GM12878 (cell line): ENCODE measurements around the gene PRG3. TPM values are rescaled to one million over a fixed set of nuclear protein-coding genes. Genes with fewer than 3 reads are reported as not detected.

Experiments used
- ATAC-seq: fragments of 200-7000 bp; cut with Tn5 transposase; 3 replicates; pipeline ENCODE4 v1.9.1; 2020; ENCODE audit warnings: mild to moderate bottlenecking, moderate library complexity
- BruUV-seq: library from RNA; stranded (reverse); fragments of 400-500 nt; replicated peaks from 2 replicates; lab custom pipeline; 2021; lab: Mats Ljungman, UMichigan
- CTCF ChIA-PET: fragments of 300-600 bp; sonication (Branson Sonifier 250); formaldehyde crosslinking; extraction: SDS; loops from one replicate; lab custom pipeline; 2021; ENCODE audit warnings: inconsistent platforms; lab: Yijun Ruan, JAX
- POLR2A ChIA-PET: fragments of 350-600 bp; formaldehyde crosslinking; extraction: SDS; loops from one replicate; lab custom pipeline; 2021; ENCODE audit warnings: inconsistent platforms; lab: Charles Lee
- RAD21 ChIA-PET: fragments of 300-600 bp; sonication (Branson Sonifier 250); formaldehyde crosslinking; loops from one replicate; lab custom pipeline; 2023; ENCODE audit warnings: antibody characterized with exemption; ENCODE audit not compliant: unreplicated experiment; lab: Charles Lee
- SMC1A ChIA-PET: fragments of 300-600 bp; sonication (Branson Sonifier 250); formaldehyde crosslinking; loops from one replicate; lab custom pipeline; 2023; ENCODE audit not compliant: unreplicated experiment, uncharacterized antibody; lab: Charles Lee
- DNase-seq: peaks from one replicate; pipeline ENCODE4 v3.0.0-alpha.2; 2011; ENCODE audit warnings: low read depth, low spot score
- FAIRE-seq: peaks from 3 replicates; lab custom pipeline; 2011; peaks lifted over from hg19 to GRCh38; lab: Jason Lieb, UNC
- H2AFZ ChIP-seq: 2 replicates; pipeline ENCODE4 v1.6.0; 2011; ENCODE audit warnings: low read depth, low read length, control low read depth; ENCODE audit not compliant: control insufficient read depth
- H3K27ac ChIP-seq: 2 replicates; pipeline ENCODE4 v1.5.1; 2011; ENCODE audit warnings: control low read depth; ENCODE audit not compliant: control insufficient read depth, insufficient read depth
- H3K27me3 ChIP-seq, 2 experiments: replicated peaks in 1 of 2; 2 replicates each; pipeline versions ENCODE4 v1.6.0 to v1.6.1; 2011; ENCODE audit warnings: low read length in 1 of 2; ENCODE audit not compliant: control insufficient read depth in 2 of 2, insufficient read depth in 2 of 2
- H3K36me3 ChIP-seq, 2 experiments: 2 replicates each; pipeline ENCODE4 v1.5.1; 2011; ENCODE audit warnings: low read length in 1 of 2; ENCODE audit not compliant: control insufficient read depth in 2 of 2, insufficient read depth in 2 of 2
- H3K4me1 ChIP-seq: 2 replicates; pipeline ENCODE4 v1.6.1; 2011; ENCODE audit warnings: mild to moderate bottlenecking, low read length, moderate library complexity, mixed read lengths; ENCODE audit not compliant: control insufficient read depth, insufficient read depth
- H3K4me2 ChIP-seq: 2 replicates; pipeline ENCODE4 v1.6.0; 2011; ENCODE audit warnings: control low read depth; ENCODE audit not compliant: control insufficient read depth, insufficient read depth
- H3K4me3 ChIP-seq: fragments of 200-600 bp; sonication (generic); 2 replicates; pipeline ENCODE4 v1.5.1; 2016
- H3K79me2 ChIP-seq: 2 replicates; pipeline ENCODE4 v1.6.0; 2011; ENCODE audit warnings: low read length; ENCODE audit not compliant: control insufficient read depth, insufficient read depth
- H3K9ac ChIP-seq: 2 replicates; pipeline ENCODE4 v1.8.0; 2011; ENCODE audit warnings: low read length, control low read depth, mixed read lengths; ENCODE audit not compliant: control insufficient read depth, insufficient read depth
- H3K9me3 ChIP-seq: replicated peaks from 3 replicates; pipeline ENCODE4 v1.5.1; 2011; ENCODE audit warnings: mild to moderate bottlenecking, low read length; ENCODE audit not compliant: control insufficient read depth, insufficient read depth
- H4K20me1 ChIP-seq: 2 replicates; pipeline ENCODE4 v1.6.0; 2011; ENCODE audit not compliant: control insufficient read depth, insufficient read depth
- BCL11A ChIP-seq: IDR thresholded peaks from 2 replicates; pipeline ENCODE4 v1.6.1; 2011; ENCODE audit warnings: low read depth, low read length
- BMI1 ChIP-seq: fragments of 450-650 bp; IDR thresholded peaks from 2 replicates; pipeline ENCODE4 v1.6.1; 2016; ENCODE audit warnings: mild to moderate bottlenecking, moderate library complexity, borderline replicate concordance
- CHD1 ChIP-seq: IDR thresholded peaks from 2 replicates; pipeline ENCODE4 v1.6.1; 2012; ENCODE audit warnings: low read depth, low read length, improper control_type of control experiment
- ETV6 ChIP-seq, 2 experiments: fragments of 450-650 bp in 1 of 2; IDR thresholded peaks in 1 of 2; conservative IDR thresholded peaks in 1 of 2; 2 replicates each; pipeline ENCODE4 v1.6.1; 2014; ENCODE audit warnings: antibody characterized with exemption in 1 of 2, borderline replicate concordance in 1 of 2, low read depth in 1 of 2, mild to moderate bottlenecking in 1 of 2, moderate library complexity in 1 of 2
- FOS ChIP-seq: IDR thresholded peaks from 3 replicates; pipeline ENCODE4 v1.6.1; 2011; ENCODE audit warnings: borderline replicate concordance; ENCODE audit not compliant: insufficient read length; ENCODE audit errors: extremely low read depth
- GABPA ChIP-seq: IDR thresholded peaks from 2 replicates; pipeline ENCODE4 v1.6.1; 2014; ENCODE audit warnings: antibody characterized with exemption, low read depth, mild to moderate bottlenecking, inconsistent platforms
- JUNB ChIP-seq: IDR thresholded peaks from 2 replicates; pipeline ENCODE4 v1.6.1; 2016; ENCODE audit warnings: antibody characterized with exemption, mild to moderate bottlenecking
- KAT2A ChIP-seq: conservative IDR thresholded peaks from 2 replicates; pipeline ENCODE4 v1.6.1; 2011; ENCODE audit warnings: low read depth, low read length; ENCODE audit not compliant: control insufficient read depth
- MAX ChIP-seq: IDR thresholded peaks from 2 replicates; pipeline ENCODE4 v1.6.1; 2012; ENCODE audit warnings: low read depth, low read length, improper control_type of control experiment
- MLLT1 ChIP-seq: fragments of 450-650 bp; IDR thresholded peaks from 2 replicates; pipeline ENCODE4 v1.6.1; 2016; ENCODE audit warnings: mild to moderate bottlenecking
- PRDM15 ChIP-seq: fragments of 450-650 bp; formaldehyde crosslinking; IDR thresholded peaks from 2 replicates; pipeline ENCODE4 v1.4.0; 2020; ENCODE audit warnings: mild to moderate bottlenecking, moderate library complexity
- SREBF2 ChIP-seq: IDR thresholded peaks from 2 replicates; pipeline ENCODE4 v1.6.1; 2012; ENCODE audit warnings: mild to moderate bottlenecking, low read length
- TCF3 ChIP-seq: IDR thresholded peaks from 2 replicates; pipeline ENCODE4 v1.6.1; 2012; ENCODE audit warnings: low read depth, mild to moderate bottlenecking, low read length, borderline replicate concordance; ENCODE audit not compliant: insufficient read depth
- YY1 ChIP-seq: IDR thresholded peaks from 2 replicates; pipeline ENCODE4 v1.6.1; 2011; ENCODE audit warnings: low read depth, mild to moderate bottlenecking, low read length
- ZNF207 ChIP-seq: fragments of 450-650 bp; IDR thresholded peaks from 2 replicates; pipeline ENCODE4 v1.6.1; 2014; ENCODE audit warnings: antibody characterized with exemption, mild to moderate bottlenecking, borderline replicate concordance
- ZNF384 ChIP-seq: IDR thresholded peaks from 2 replicates; pipeline ENCODE4 v1.6.1; 2012; ENCODE audit warnings: low read depth, mild to moderate bottlenecking, low read length, improper control_type of control experiment, borderline replicate concordance
- WGBS: methylation state at CpG from one replicate; pipeline ENCODE4 v1.1.6; 2016; ENCODE audit warnings: low lambda C conversion rate; ENCODE audit not compliant: insufficient replicate concordance, insufficient coverage; ENCODE audit errors: missing lambda C conversion rate; 5-methylcytosine and 5-hydroxymethylcytosine counted together
- in situ Hi-C: fragments of 300-500 bp; cut with MboI; formaldehyde crosslinking; loops from 9 replicates; pipeline ENCODE4 v1.14.3; 2018; ENCODE audit warnings: mixed read lengths
- intact Hi-C: fragments of 100-400 bp; cut with micrococcal nuclease; formaldehyde crosslinking; loops from one replicate; pipeline ENCODE4 v1.14.2; 2022; ENCODE audit not compliant: unreplicated experiment
- polyA plus RNA-seq, 11 experiments: library from polyadenylated mRNA; depleted of rRNA in 4 of 11; unstranded in 6 of 11; stranded (reverse) in 5 of 11; fragments of >200 nt; fragmentation: Nextera tagmentation in 4 of 11; fragmentation: Illumina TruSeq in 1 of 11; extraction: Ambion mirVana in 4 of 11; extraction: Trizol in 1 of 11; gene quantifications; 1 replicate in 1 of 11; 2 replicates in 10 of 11; pipeline versions ENCODE4 v1.2.1 to v1.2.3, GENCODE V29; 2011 to 2016; ENCODE audit warnings: inconsistent platforms in 2 of 11, missing spikeins in 2 of 11, low read depth in 1 of 11
- total RNA-seq, 4 experiments: library from RNA; depleted of rRNA in 3 of 4; stranded (reverse); fragments of >200 nt in 3 of 4; fragmentation: Illumina TruSeq in 1 of 4; extraction: Trizol in 1 of 4; gene quantifications; 2 replicates each; pipeline versions ENCODE4 v1.2.1 to v1.2.3, GENCODE V29; 2013 to 2021

PRG3 gene
- total and polyA plus RNA-seq, 10 of the 15 experiments (the other 5 are each of a cell fraction or from before 2014, with no cell fraction given): not detected

DNA sequence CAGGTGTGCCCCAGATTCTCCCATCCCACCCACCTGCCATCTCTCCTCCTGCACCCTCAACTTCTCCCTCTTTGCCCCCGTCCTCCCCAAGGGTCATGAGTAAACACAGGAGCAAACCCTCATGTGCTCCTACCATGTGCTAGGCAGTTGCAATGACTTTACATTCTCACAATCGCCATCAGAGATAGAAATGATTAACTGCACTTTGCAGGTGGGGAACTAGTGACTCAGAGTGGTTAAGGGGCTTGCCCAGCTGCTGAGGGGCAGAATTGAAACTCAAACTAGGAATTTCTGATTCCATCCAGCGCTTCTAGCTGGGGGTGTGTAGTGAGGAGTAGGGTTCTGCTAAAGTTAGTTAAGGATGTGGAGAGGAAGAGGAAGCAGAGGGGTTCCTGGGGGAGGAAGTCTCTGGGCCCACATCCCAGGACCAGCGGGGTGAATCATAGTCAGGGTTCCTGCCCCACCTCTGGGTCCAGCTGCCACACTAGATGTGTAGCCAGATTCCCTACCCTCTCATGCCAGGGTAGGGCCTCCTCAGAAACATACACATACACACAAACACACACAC is 25.5 kb upstream of the PRG3 start:
- H2AFZ ChIP-seq: no peak overlapping the region
- WGBS: 0% methylated on average over 3 of the region's 4 CpGs
- DNase-seq: peak; percentile 64
- ChIA-PET POLR2A (interaction anchor here (1.0 to 2.4 kb wide), 2 partner anchors 12 to 19 kb away, joined by 6 to 11 read pairs; no protein-coding TSS in a partner anchor), CTCF (interaction anchor here (0.9 to 1.6 kb wide), 4 partner anchors 11 to 238 kb away, joined by 3 to 6 read pairs (median 4); partner anchors contain the start of gene UBE2L6), SMC1A (interaction anchor here (0.9 to 1.6 kb wide), 5 partner anchors 9 to 73 kb away, joined by 3 to 4 read pairs (median 3); no protein-coding TSS in a partner anchor), RAD21 (interaction anchor here (1.0 to 3.4 kb wide), 5 partner anchors 12 to 52 kb away, joined by 3 to 21 read pairs (median 4); no protein-coding TSS in a partner anchor)
- H3K27me3 ChIP-seq: no peaks in the 10 kb centered on the region
- no peaks in the 10 kb centered on the region; the same call in 1 of the 2 replicates for H3K79me2 ChIP-seq
- H4K20me1 ChIP-seq: no peaks in the 10 kb centered on the region
- H3K4me3 ChIP-seq: no peak overlapping the region
- in situ Hi-C loops: no loop called here
- H3K36me3 ChIP-seq: peaks cover 31 to 40% of the 10 kb centered on the region in 2 experiments
- H3K27ac ChIP-seq: peak overlapping the region; percentile 55
- ATAC-seq: peak; percentile 90
- H3K4me2 ChIP-seq: no peak overlapping the region
- FAIRE-seq: no peak
- intact Hi-C loops: loop anchor here (1.0 kb wide), 1 partner anchor 19 kb away; no protein-coding TSS in a partner anchor
- no TSS peak for BruUV-seq
- no peak overlapping the region for H3K9ac ChIP-seq
- peaks cover 19% of the 10 kb centered on the region for H3K4me1 ChIP-seq
- H3K9me3 ChIP-seq: no peaks in the 10 kb centered on the region
- TF ChIP-seq KAT2A (no peak), CHD1 (no peak), BCL11A (peak; percentile 74), BMI1 (no peak), JUNB (peak; percentile 76), MAX (peak; percentile 61; the same call in 1 of the 2 replicates), MLLT1 (no peak), TCF3 (no peak), SREBF2 (no peak), FOS (no peak), YY1 (0 out of 2 replicates have a peak, but pooled peaks have one; percentile 8), ETV6 (conservative IDR thresholded peaks at IDR 0.05 in 1 of 2, IDR thresholded peaks at IDR 0.05 in 1 of 2; ENCODE audit: borderline replicate concordance in 1 of 2, low read depth in 1 of 2) (peak in 1 of 2 experiments; percentile 60; a peak in 1 of 4 replicates), ZNF384 (no peak), ZNF207 (no peak), PRDM15 (CRISPR knock-in tag) (no peak), GABPA (no peak)
